Measurements from ENCODE around the gene SPZ1. TPM values are rescaled to one million over a fixed set of nuclear protein-coding genes. Genes with fewer than 3 reads are reported as not detected.
"Not testable (repeated sequence)": the region's sequence is repeated elsewhere in the genome, so short reads cannot be mapped to it uniquely, and the experiment has no call there.

SPZ1 gene
- total RNA-seq = not detected in 2 replicates

DNA sequence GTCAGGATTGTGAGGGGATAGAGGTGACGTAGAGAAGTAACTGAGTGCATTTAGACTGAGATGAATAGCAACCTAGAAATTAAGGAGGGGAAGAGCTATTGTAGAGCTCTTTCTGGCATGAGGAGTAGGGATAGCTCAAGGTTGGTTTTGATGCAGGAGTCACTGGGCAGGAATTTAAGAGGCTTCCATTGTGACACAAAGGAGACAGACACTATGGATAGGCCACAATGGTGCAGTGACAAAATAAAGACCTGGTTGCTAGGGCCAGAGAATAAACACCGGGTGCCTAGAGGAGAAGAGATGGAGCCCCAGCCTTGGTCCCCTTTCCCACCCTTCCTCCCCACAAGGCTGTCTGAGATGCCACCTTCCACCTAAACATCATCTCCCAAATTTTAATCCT lies at the start of gene SPZ1:
Gene SPZ1 (plus strand): TSS at position 301 of the 400 bp plus-strand sequence. CDS start 214 bp downstream, outside the sequence.
- CTCF ChIA-PET = no interaction called here
- peaks cover 20% of the 10 kb centered on the region for H3K27me3 Mint-ChIP-seq
- no peaks in the 10 kb centered on the region for H3K36me3 Mint-ChIP-seq (ENCODE audit: low read depth)
- H3K4me1 Mint-ChIP-seq = no peaks in the 10 kb centered on the region
- intact Hi-C loops (cut with micrococcal nuclease) = no loop called here
- H3K27ac Mint-ChIP-seq = no peak within 1 kb of the TSS
- no peaks in the 10 kb centered on the region for H3K9me3 Mint-ChIP-seq
- no peak for ATAC-seq (ENCODE audit: low read depth)
- DNase-seq = no peak
- POLR2A ChIA-PET = no interaction called here
- H3K4me3 Mint-ChIP-seq = no peak within 1 kb of the TSS
- TF ChIP-seq, protein P1, sequence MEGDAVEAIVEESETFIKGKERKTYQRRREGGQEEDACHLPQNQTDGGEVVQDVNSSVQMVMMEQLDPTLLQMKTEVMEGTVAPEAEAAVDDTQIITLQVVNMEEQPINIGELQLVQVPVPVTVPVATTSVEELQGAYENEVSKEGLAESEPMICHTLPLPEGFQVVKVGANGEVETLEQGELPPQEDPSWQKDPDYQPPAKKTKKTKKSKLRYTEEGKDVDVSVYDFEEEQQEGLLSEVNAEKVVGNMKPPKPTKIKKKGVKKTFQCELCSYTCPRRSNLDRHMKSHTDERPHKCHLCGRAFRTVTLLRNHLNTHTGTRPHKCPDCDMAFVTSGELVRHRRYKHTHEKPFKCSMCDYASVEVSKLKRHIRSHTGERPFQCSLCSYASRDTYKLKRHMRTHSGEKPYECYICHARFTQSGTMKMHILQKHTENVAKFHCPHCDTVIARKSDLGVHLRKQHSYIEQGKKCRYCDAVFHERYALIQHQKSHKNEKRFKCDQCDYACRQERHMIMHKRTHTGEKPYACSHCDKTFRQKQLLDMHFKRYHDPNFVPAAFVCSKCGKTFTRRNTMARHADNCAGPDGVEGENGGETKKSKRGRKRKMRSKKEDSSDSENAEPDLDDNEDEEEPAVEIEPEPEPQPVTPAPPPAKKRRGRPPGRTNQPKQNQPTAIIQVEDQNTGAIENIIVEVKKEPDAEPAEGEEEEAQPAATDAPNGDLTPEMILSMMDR (IDR thresholded peaks at IDR 0.05) = no peak

GRCh38 chr5:80270543-80270942 lies 49.3 kb upstream of the SPZ1 start:
- CTCF ChIA-PET; H3K27me3 Mint-ChIP-seq; ATAC-seq (ENCODE audit: low read depth); H3K27ac Mint-ChIP-seq; DNase-seq; H3K4me3 Mint-ChIP-seq; H3K9me3 Mint-ChIP-seq; H3K36me3 Mint-ChIP-seq (ENCODE audit: low read depth); intact Hi-C loops (cut with micrococcal nuclease): not testable (repeated sequence)
- H3K4me1 Mint-ChIP-seq = peaks cover 10% of the 10 kb centered on the region
- POLR2A ChIA-PET = interaction anchor here (1.0 kb wide), 1 partner anchor 14 kb away, joined by 3 read pairs; no protein-coding TSS in a partner anchor

DNA sequence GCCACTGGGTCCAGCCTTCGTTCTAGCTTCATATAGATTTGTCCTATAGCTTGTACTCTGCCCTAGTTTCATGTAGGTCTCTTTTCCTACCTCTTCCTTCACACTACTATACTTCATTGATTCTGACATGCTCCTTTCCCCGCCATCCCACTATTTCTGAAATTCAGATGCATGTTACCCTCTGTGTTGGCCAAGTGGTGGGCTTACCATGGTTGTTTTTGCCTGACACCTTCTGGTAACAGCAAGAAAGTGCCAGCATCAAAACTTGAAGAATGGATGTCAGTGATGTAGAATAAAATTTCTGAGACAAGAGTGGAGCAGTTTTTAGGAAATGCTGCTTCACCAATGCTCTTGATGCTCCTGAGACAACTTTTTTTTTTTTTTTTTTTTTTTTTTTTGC lies 44.5 kb upstream of the SPZ1 start:
- peaks cover 1% of the 10 kb centered on the region for H3K4me1 Mint-ChIP-seq
- DNase-seq (no peak), ATAC-seq (ENCODE audit: low read depth) (no peak)
- ChIA-PET POLR2A (no interaction called here), CTCF (interaction anchor here (0.9 to 3.4 kb wide), 2 partner anchors 184 to 192 kb away, joined by 3 to 32 read pairs; no protein-coding TSS in a partner anchor)
- H3K27ac Mint-ChIP-seq = no peak overlapping the region
- TF ChIP-seq, protein P1 (IDR thresholded peaks at IDR 0.05) = no peak
- no peaks in the 10 kb centered on the region for H3K36me3 Mint-ChIP-seq (ENCODE audit: low read depth)
- H3K4me3 Mint-ChIP-seq = no peak overlapping the region
- H3K9me3 Mint-ChIP-seq = no peaks in the 10 kb centered on the region
- intact Hi-C loops (cut with micrococcal nuclease) = loop anchor here (1.0 kb wide), 1 partner anchor 184 kb away; no protein-coding TSS in a partner anchor
- H3K27me3 Mint-ChIP-seq = no peaks in the 10 kb centered on the region

DNA sequence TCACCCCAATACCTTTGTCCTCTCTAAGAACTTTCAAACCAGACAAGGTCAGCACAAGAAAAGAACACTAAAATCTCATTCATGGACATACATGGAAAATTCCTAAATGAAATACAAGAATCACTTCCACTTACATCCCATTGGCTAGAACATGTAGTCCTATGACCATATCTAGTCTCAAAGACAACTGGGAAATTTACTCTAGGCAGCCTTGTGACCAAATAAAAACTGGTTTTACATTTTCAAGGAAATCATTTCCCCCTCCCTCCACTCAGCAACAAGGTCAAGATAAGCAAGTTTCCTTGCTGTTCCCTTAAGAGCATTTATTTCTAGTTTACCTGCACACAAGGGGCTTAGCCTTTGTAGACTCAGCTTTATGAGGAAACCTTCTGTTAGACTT lies 43.6 kb upstream of the SPZ1 start:
- no peaks in the 10 kb centered on the region for H3K36me3 Mint-ChIP-seq (ENCODE audit: low read depth)
- ChIA-PET CTCF (interaction anchor here (0.7 to 3.4 kb wide), 3 partner anchors 108 to 193 kb away, joined by 3 to 32 read pairs (median 3); no protein-coding TSS in a partner anchor), POLR2A (no interaction called here)
- H3K27me3 Mint-ChIP-seq = no peaks in the 10 kb centered on the region
- no peaks in the 10 kb centered on the region for H3K9me3 Mint-ChIP-seq
- H3K27ac Mint-ChIP-seq = no peak overlapping the region
- ATAC-seq (ENCODE audit: low read depth) (no peak), DNase-seq (no peak)
- H3K4me1 Mint-ChIP-seq = no peaks in the 10 kb centered on the region
- intact Hi-C loops (cut with micrococcal nuclease) = no loop called here
- H3K4me3 Mint-ChIP-seq = no peak overlapping the region
- TF ChIP-seq, protein P1 (IDR thresholded peaks at IDR 0.05) = no peak

DNA sequence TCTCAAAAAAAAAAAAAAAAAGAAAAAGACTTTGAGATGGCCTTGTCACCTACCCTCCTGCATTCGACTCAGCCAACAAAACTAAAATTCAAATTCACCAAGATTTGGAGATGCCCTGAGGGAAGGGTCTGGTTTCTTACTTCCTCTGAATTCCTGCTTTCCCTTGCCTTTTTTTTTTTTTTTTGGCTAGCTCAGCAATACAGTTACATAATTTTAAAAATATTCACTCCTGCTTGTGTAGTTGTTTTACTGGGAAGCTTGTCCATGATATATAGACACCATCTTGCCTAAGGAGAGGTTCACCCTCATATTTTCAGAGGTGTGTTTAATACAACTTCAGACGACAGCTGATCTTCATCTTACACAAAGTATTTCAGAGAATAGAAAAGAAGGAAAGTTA lies 42.6 kb upstream of the SPZ1 start:
- TF ChIP-seq, protein P1 (IDR thresholded peaks at IDR 0.05) = no peak
- H3K27ac Mint-ChIP-seq = no peak overlapping the region
- ATAC-seq (ENCODE audit: low read depth) (no peak), DNase-seq (no peak)
- POLR2A ChIA-PET = interaction anchor here (0.6 to 0.7 kb wide), 3 partner anchors 21 to 187 kb away, joined by 7 to 8 read pairs (median 8); partner anchors contain the start of gene SERINC5
- peaks cover 3% of the 10 kb centered on the region for H3K27me3 Mint-ChIP-seq
- CTCF ChIA-PET = interaction anchor here (1.9 kb wide), 1 partner anchor 186 kb away, joined by 5 read pairs; no protein-coding TSS in a partner anchor
- H3K4me3 Mint-ChIP-seq = no peak overlapping the region
- H3K4me1 Mint-ChIP-seq = no peaks in the 10 kb centered on the region
- intact Hi-C loops (cut with micrococcal nuclease) = no loop called here
- H3K36me3 Mint-ChIP-seq (ENCODE audit: low read depth) = no peaks in the 10 kb centered on the region
- no peaks in the 10 kb centered on the region for H3K9me3 Mint-ChIP-seq

GRCh38 chr5:80282054-80282453 lies 37.7 kb upstream of the SPZ1 start:
- Mint-ChIP-seq H3K27me3 (peaks cover 12% of the 10 kb centered on the region), H3K4me1 (no peaks in the 10 kb centered on the region)
- POLR2A ChIA-PET = no interaction called here

More at GRCh38 chr5:80282054-80282453, 37.7 kb upstream of the SPZ1 start:
- Mint-ChIP-seq H3K4me3 (no peak overlapping the region), H3K27ac (no peak overlapping the region), H3K36me3 (ENCODE audit: low read depth) (no peaks in the 10 kb centered on the region), H3K9me3 (peaks cover 4% of the 10 kb centered on the region)
- TF ChIP-seq, protein P1 (IDR thresholded peaks at IDR 0.05) = no peak
- intact Hi-C loops (cut with micrococcal nuclease) = no loop called here
- ATAC-seq (ENCODE audit: low read depth) = no peak
- DNase-seq = no peak
- CTCF ChIA-PET = no interaction called here

Measured in activated B cell treated with CpG ODN at 0.5 μM for 24 hours (primary cell).